Urinary bladder (tissue), 4 donors: ENCODE data around the gene MDM1. TPM values are rescaled to one million over a fixed set of nuclear protein-coding genes. Genes with fewer than 3 reads are reported as not detected.
A peak's percentile ranks its signal among the peaks of the same experiment; 100 is the strongest.

Source experiments
- DNase-seq: peaks from one replicate; pipeline ENCODE4 v3.0.0-alpha.2; 2015; ENCODE audit errors: extremely low spot score
- H3K27ac ChIP-seq: one replicate; pipeline ENCODE4 v1.5.1; 2013; ENCODE audit warnings: low read depth, mild to moderate bottlenecking, moderate library complexity
- H3K36me3 ChIP-seq: one replicate; pipeline ENCODE4 v1.6.1; 2013; ENCODE audit warnings: mild to moderate bottlenecking, moderate library complexity; ENCODE audit not compliant: insufficient read depth
- H3K4me1 ChIP-seq: one replicate; pipeline ENCODE4 v1.6.1; 2013; ENCODE audit warnings: mild to moderate bottlenecking, moderate library complexity; ENCODE audit not compliant: insufficient read depth
- H3K4me3 ChIP-seq: one replicate; pipeline ENCODE4 v1.5.1; 2013; ENCODE audit warnings: low read depth, low read length
- WGBS: extraction: QIAGEN DNeasy Blood & Tissue Kit; methylation state at CpG from one replicate; pipeline ENCODE4 v1.1.7; 2013; 5-methylcytosine and 5-hydroxymethylcytosine counted together
- polyA plus RNA-seq: library from polyadenylated mRNA; stranded (reverse); fragments of 200-250 nt; gene quantifications from one replicate; pipeline ENCODE4 v1.2.3, GENCODE V29; 2013
- total RNA-seq: library from RNA; depleted of rRNA; stranded (reverse); fragments of >200 nt; gene quantifications from one replicate; pipeline ENCODE4 v1.2.3, GENCODE V29; 2014
- donor health status: healthy with polysubstance abuse.
- donor health status: healthy.

The MDM1 gene
- total and polyA plus RNA-seq, 2 donors, result 22.5 to 60.7 TPM

- Histone ChIP-seq H3K4me1 (no peaks in the 10 kb centered on the region), H3K36me3 (no peaks in the 10 kb centered on the region), H3K27ac (no peak overlapping the region), H3K4me3 (no peak overlapping the region)
- DNase-seq, result no peak
- 90% methylated on average over 6 of the region's 6 CpGs for WGBS
Observed at GRCh38 chr12:68267892-68268396, 64.2 kb downstream of the MDM1 start.

- H3K4me3 ChIP-seq, result no peak overlapping the region
- WGBS, result 93% methylated on average over 2 of the region's 2 CpGs
- H3K27ac ChIP-seq, result no peak overlapping the region
- no peaks in the 10 kb centered on the region for H3K36me3 ChIP-seq
- DNase-seq, result no peak
- no peaks in the 10 kb centered on the region for H3K4me1 ChIP-seq
Observed at GRCh38 chr12:68264857-68265256, 67.3 kb downstream of the MDM1 start.

- WGBS, result 93% methylated on average over 7 of the region's 7 CpGs
- Histone ChIP-seq H3K4me1 (no peaks in the 10 kb centered on the region), H3K36me3 (no peaks in the 10 kb centered on the region), H3K27ac (no peak overlapping the region), H3K4me3 (no peak overlapping the region)
- no peak for DNase-seq
Observed at GRCh38 chr12:68264158-68264855, 67.9 kb downstream of the MDM1 start.

GRCh38 chr12:68263366-68263765, 68.8 kb downstream of the MDM1 start:
- H3K4me3 ChIP-seq, result no peak overlapping the region

GRCh38 chr12:68261896-68262295, 70.3 kb downstream of the MDM1 start:
- Histone ChIP-seq H3K4me3 (no peak overlapping the region), H3K27ac (no peak overlapping the region), H3K36me3 (no peaks in the 10 kb centered on the region), H3K4me1 (no peaks in the 10 kb centered on the region)
- no peak for DNase-seq

More at GRCh38 chr12:68263366-68263765, 68.8 kb downstream of the MDM1 start:
- no peak for DNase-seq
- Histone ChIP-seq H3K4me1 (no peaks in the 10 kb centered on the region), H3K27ac (no peak overlapping the region), H3K36me3 (no peaks in the 10 kb centered on the region)
- 65% methylated on average over 1 of the region's 1 CpG for WGBS

GRCh38 chr12:68260153-68260552, 72.0 kb downstream of the MDM1 start:
- WGBS, result 78% methylated on average over 3 of the region's 3 CpGs

GRCh38 chr12:68259318-68259940, 72.7 kb downstream of the MDM1 start:
- Histone ChIP-seq H3K4me1 (no peaks in the 10 kb centered on the region), H3K4me3 (no peak overlapping the region), H3K27ac (no peak overlapping the region), H3K36me3 (no peaks in the 10 kb centered on the region)
- no peak for DNase-seq
- 79% methylated on average over 3 of the region's 3 CpGs for WGBS

More at GRCh38 chr12:68260153-68260552, 72.0 kb downstream of the MDM1 start:
- Histone ChIP-seq H3K36me3 (no peaks in the 10 kb centered on the region), H3K27ac (no peak overlapping the region), H3K4me3 (no peak overlapping the region), H3K4me1 (no peaks in the 10 kb centered on the region)
- DNase-seq, result no peak

- Histone ChIP-seq H3K4me3 (no peak within 1 kb of the TSS), H3K27ac (no peak within 1 kb of the TSS), H3K4me1 (no peaks in the 10 kb centered on the region), H3K36me3 (no peaks in the 10 kb centered on the region)
- WGBS, result 93% methylated on average over 7 of the region's 7 CpGs
- DNase-seq, result no peak
Observed at GRCh38 chr12:68253504-68253903, 78.7 kb downstream of the MDM1 start, which contains the start of gene IL22. Gene IL22 (minus strand): TSS chr12:68253604. CDS start chr12:68253448, 156 bp downstream.

- no peak overlapping the region for H3K4me3 ChIP-seq
- H3K27ac ChIP-seq, result no peak overlapping the region
- DNase-seq, result no peak
- no peaks in the 10 kb centered on the region for H3K36me3 ChIP-seq
- H3K4me1 ChIP-seq, result no peaks in the 10 kb centered on the region
- WGBS, result 94% methylated on average over 5 of the region's 5 CpGs
Observed at GRCh38 chr12:68252077-68252476, 80.1 kb downstream of the MDM1 start.

GRCh38 chr12:68250454-68250853, 81.7 kb downstream of the MDM1 start:
- no peak overlapping the region for H3K27ac ChIP-seq
- no peaks in the 10 kb centered on the region for H3K4me1 ChIP-seq
- H3K4me3 ChIP-seq, result no peak overlapping the region
- 78% methylated on average over 3 of the region's 3 CpGs for WGBS
- DNase-seq, result no peak
- H3K36me3 ChIP-seq, result no peaks in the 10 kb centered on the region

- no peak overlapping the region for H3K4me3 ChIP-seq
- H3K36me3 ChIP-seq, result no peaks in the 10 kb centered on the region
Observed at GRCh38 chr12:68247785-68248184, 84.4 kb downstream of the MDM1 start.

GRCh38 chr12:68246350-68246749, 85.8 kb downstream of the MDM1 start:
- 68% methylated on average over 6 of the region's 6 CpGs for WGBS

More at GRCh38 chr12:68247785-68248184, 84.4 kb downstream of the MDM1 start:
- DNase-seq, result no peak
- H3K4me1 ChIP-seq, result no peaks in the 10 kb centered on the region
- H3K27ac ChIP-seq, result no peak overlapping the region

GRCh38 chr12:68245180-68246021, 86.8 kb downstream of the MDM1 start:
- Histone ChIP-seq H3K4me1 (no peaks in the 10 kb centered on the region), H3K4me3 (peak overlapping the region; percentile 15), H3K27ac (no peak overlapping the region), H3K36me3 (no peaks in the 10 kb centered on the region)
- peak; percentile 62 for DNase-seq
- 14% methylated on average over 6 of the region's 6 CpGs for WGBS

More at GRCh38 chr12:68246350-68246749, 85.8 kb downstream of the MDM1 start:
- DNase-seq, result no peak
- H3K4me1 ChIP-seq, result no peaks in the 10 kb centered on the region
- no peak overlapping the region for H3K27ac ChIP-seq
- no peak overlapping the region for H3K4me3 ChIP-seq
- no peaks in the 10 kb centered on the region for H3K36me3 ChIP-seq
